Activated CD8-positive, alpha-beta T cell treated with anti-CD3 and anti-CD28 coated beads, Interleukin-2, amount 10 ng/mL, durations not matched to agents 7 days and 5 days (primary cell): ENCODE measurements around the gene KRT86. TPM values are rescaled to one million over a fixed set of nuclear protein-coding genes. Genes with fewer than 3 reads are reported as not detected.

Experiments used
- ATAC-seq: fragments of 150-1000 bp; cut with Tn5 transposase; one replicate; pipeline ENCODE4 v1.10.0; 2021; ENCODE audit warnings: moderate library complexity
- CTCF ChIA-PET: fragments of 350-600 bp; sonication (Branson Sonifier 250); formaldehyde crosslinking; loops from one replicate; lab custom pipeline; 2021; ENCODE audit warnings: antibody characterized with exemption; lab: Charles Lee
- POLR2A ChIA-PET: fragments of 350-600 bp; sonication (Branson Sonifier 250); formaldehyde crosslinking; loops from one replicate; lab custom pipeline; 2021; ENCODE audit warnings: antibody characterized with exemption; lab: Charles Lee
- DNase-seq: peaks from one replicate; pipeline ENCODE4 v3.0.0-alpha.2; 2020
- H3K27ac Mint-ChIP-seq: one replicate; pipeline ENCODE4 v1.8.0; 2021; ENCODE audit warnings: mild to moderate bottlenecking, mixed read lengths
- H3K27me3 Mint-ChIP-seq: one replicate; pipeline ENCODE4 v1.8.0; 2021; ENCODE audit warnings: low read depth, mixed read lengths
- H3K36me3 Mint-ChIP-seq: one replicate; pipeline ENCODE4 v1.8.0; 2021; ENCODE audit warnings: low read depth, mixed read lengths
- H3K4me1 Mint-ChIP-seq: one replicate; pipeline ENCODE4 v1.8.0; 2021; ENCODE audit warnings: low read depth, mixed read lengths
- H3K4me3 Mint-ChIP-seq: one replicate; pipeline ENCODE4 v1.8.0; 2021; ENCODE audit warnings: mild to moderate bottlenecking, mixed read lengths
- H3K9me3 Mint-ChIP-seq: one replicate; pipeline ENCODE4 v1.8.0; 2022; ENCODE audit warnings: mixed read lengths; ENCODE audit not compliant: insufficient read depth
- total RNA-seq, 2 experiments: library from RNA; stranded (reverse); gene quantifications; one replicate each; pipeline ENCODE4 v1.2.3, GENCODE V29; 2021

KRT86 gene
- total RNA-seq, 2 experiments from 2014 or later, result 1.1 TPM

DNA sequence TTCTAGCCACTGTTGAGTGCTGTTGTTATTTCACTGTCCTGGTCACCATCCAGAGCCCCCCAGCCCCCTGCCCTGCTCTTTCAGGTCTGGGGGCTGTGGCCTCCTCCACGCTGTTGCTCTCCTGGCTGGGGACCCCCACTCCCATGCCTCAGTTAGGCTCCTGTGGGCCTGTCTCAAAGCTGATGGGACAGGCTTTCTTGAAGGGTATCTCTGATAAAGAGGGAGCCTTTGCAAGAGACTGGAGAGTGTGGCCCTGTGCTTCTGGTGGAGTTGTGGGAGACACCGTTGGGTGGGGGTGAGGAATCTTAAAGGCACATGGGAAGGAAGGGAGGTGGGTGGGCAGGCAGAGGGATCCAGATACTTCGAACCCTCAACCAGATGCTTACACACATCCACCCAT is 12.2 kb upstream of the KRT86 start:
- CTCF ChIA-PET, result interaction anchor here (1.2 kb wide), 1 partner anchor 22 kb away, joined by 3 read pairs; no protein-coding TSS in a partner anchor
- POLR2A ChIA-PET, result no interaction called here
- Mint-ChIP-seq H3K9me3 (no peaks in the 10 kb centered on the region), H3K27me3 (peaks cover 25% of the 10 kb centered on the region), H3K4me1 (peaks cover 37% of the 10 kb centered on the region), H3K27ac (no peak overlapping the region), H3K4me3 (no peak overlapping the region), H3K36me3 (peaks cover 7% of the 10 kb centered on the region)
- DNase-seq, result no peak
- no peak for ATAC-seq

DNA sequence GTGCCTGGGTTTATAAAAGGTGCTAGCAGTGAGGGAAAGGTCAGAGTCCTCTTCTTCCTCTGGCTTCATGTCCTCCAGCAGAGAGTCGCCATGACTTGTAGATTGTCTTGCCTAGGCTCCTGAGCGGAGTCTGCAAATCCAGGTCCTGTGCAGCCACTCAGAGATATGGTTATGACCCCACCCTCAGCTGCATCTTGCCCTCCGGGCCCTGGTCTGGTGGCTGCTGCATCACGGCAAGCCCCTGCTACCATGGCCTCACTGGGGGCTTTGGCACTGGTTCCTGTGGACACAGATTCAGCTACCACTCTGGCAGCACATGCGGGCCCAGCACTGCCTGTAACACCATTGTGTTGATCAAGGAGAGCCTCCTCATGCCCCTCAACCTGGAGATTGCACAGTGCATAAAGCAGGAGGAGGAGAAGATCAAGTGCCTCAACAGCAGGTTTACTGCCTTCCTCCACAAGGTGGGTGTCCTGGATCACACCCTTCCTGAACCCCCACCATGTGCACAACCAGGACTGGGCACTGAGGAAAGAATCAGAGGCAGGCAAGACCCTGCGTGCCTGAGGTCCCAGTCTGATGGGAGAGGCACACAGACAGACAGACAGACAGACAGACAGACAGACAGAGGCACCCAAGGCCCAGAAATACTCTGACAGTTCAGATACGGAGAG is 10.5 kb upstream of the KRT86 start:
- ATAC-seq (no peak), DNase-seq (no peak)
- Mint-ChIP-seq H3K4me1 (peaks cover 42% of the 10 kb centered on the region), H3K4me3 (no peak overlapping the region), H3K36me3 (peaks cover 7% of the 10 kb centered on the region), H3K9me3 (no peaks in the 10 kb centered on the region), H3K27ac (no peak overlapping the region), H3K27me3 (peaks cover 27% of the 10 kb centered on the region)
- ChIA-PET POLR2A (no interaction called here), CTCF (interaction anchor here (0.6 to 2.7 kb wide), 4 partner anchors 8 to 64 kb away, joined by 3 to 17 read pairs (median 3); no protein-coding TSS in a partner anchor)

DNA sequence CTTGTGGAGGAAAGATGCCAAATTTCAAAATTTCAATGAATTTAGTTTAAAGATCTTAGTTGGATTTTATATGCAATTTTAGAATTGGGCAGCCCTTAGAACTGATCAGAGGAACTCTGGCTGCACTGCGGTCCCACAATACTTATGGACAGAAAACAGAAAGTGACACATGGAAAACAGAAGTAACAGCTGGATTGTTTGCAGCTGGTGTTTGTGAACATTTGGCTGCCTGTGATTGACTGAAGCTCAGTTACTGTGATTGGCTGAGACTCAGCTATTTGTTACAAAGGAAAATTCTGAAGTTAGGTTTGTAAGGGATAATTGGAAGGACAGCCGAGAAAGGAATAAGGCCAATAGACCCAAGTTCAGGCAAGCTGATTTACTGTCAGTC is 10.0 kb upstream of the KRT86 start:
- Mint-ChIP-seq H3K36me3 (peaks cover 7% of the 10 kb centered on the region), H3K27ac (no peak overlapping the region), H3K4me1 (peaks cover 38% of the 10 kb centered on the region), H3K27me3 (peaks cover 23% of the 10 kb centered on the region), H3K4me3 (no peak overlapping the region), H3K9me3 (no peaks in the 10 kb centered on the region)
- no peak for ATAC-seq
- no peak for DNase-seq
- CTCF ChIA-PET, result interaction anchor here (0.7 to 2.7 kb wide), 4 partner anchors 8 to 63 kb away, joined by 3 to 17 read pairs (median 3); no protein-coding TSS in a partner anchor
- POLR2A ChIA-PET, result no interaction called here

DNA sequence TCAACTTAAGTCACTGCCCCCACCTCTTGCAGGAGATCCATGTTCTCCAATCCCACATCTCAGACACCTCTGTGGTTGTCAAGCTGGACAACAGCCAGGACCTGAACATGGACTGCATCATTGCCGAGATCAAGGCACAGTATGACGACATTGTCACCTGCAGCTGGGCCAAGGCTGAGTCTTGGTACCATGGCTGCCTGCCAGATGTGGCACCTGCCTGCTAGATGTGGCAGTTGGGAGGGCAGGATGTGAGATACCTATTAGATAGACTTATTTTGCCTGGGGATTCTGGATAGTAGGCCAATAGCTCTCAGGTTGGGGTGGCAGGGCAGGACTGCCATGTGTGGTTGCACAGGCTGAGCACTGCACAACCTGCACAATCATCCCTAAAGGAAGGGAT is 7.9 kb upstream of the KRT86 start:
- no peak for ATAC-seq
- no peak for DNase-seq
- Mint-ChIP-seq H3K27me3 (peaks cover 30% of the 10 kb centered on the region), H3K9me3 (no peaks in the 10 kb centered on the region), H3K4me1 (peaks cover 17% of the 10 kb centered on the region), H3K4me3 (no peak overlapping the region), H3K36me3 (peaks cover 5% of the 10 kb centered on the region), H3K27ac (no peak overlapping the region)
- POLR2A ChIA-PET, result no interaction called here
- CTCF ChIA-PET, result interaction anchor here (1.0 to 1.2 kb wide), 3 partner anchors 13 to 61 kb away, joined by 3 to 4 read pairs (median 4); no protein-coding TSS in a partner anchor

DNA sequence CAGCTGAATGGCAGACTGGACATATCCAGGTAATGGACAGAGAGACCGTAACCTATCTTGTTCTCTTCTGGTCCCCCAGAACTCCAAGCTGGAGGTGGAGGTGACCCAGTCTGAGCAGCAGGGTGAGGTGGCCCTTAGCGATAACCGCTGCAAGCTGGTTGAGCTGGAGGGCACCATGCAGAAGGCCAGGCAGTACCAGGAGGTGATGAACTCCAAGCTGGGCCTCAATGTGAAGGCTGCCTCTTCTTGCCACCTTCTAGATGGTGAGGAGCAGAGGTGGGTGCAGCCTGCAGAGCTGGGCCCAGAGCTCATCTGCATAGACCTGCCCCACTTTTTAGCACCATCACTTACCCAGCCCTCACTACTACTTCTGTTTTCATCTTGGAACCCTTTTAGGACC is 7.2 kb upstream of the KRT86 start:
- Mint-ChIP-seq H3K36me3 (peaks cover 3% of the 10 kb centered on the region), H3K4me3 (no peak overlapping the region), H3K27me3 (peaks cover 29% of the 10 kb centered on the region), H3K27ac (no peak overlapping the region), H3K9me3 (no peaks in the 10 kb centered on the region), H3K4me1 (peaks cover 14% of the 10 kb centered on the region)
- POLR2A ChIA-PET, result no interaction called here
- CTCF ChIA-PET, result interaction anchor here (1.1 to 4.6 kb wide), 3 partner anchors 12 to 60 kb away, joined by 3 to 40 read pairs (median 4); no protein-coding TSS in a partner anchor
- DNase-seq (no peak), ATAC-seq (no peak)

DNA sequence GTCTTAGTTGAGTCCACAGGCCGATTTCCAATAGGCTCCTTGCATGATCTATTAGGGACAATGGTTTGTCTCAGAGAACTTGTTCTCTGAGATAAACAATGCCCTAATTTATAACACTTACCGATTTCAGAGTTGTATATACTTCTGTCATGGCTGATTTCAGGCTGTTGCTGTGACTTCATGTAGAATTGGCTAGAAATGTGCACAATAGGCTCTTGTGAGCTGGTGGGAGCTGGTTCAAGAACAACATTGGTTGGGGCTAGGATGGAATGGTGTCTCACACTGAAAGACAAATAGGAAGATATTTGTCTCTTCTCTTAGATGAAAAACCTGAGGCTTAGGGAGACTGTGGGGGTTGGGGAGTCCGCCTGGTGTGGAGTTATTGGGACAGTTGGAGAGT is 6.7 kb upstream of the KRT86 start:
- ATAC-seq, result no peak
- ChIA-PET CTCF (interaction anchor here (1.1 to 4.6 kb wide), 3 partner anchors 9 to 46 kb away, joined by 3 to 40 read pairs (median 5); no protein-coding TSS in a partner anchor), POLR2A (no interaction called here)

DNA sequence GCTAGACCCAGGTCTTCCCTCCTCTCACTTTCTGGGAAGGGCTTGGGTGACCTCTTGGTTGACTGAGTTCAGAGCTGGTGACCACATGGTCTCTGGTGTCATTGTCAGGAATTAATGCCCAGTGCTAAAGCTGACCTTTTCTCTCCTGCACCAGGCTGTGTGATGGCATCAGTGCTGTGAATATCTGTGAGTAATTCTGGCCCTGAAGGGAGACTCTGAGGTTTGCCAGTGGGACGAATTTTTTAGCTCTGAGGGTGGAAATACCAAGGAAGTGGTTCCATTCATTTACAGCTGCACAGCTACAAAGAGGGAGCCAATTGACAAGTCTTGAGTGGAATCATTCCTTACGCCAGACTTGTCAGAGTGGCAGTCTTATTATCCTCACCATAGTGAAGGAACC is 6.2 kb upstream of the KRT86 start:
- ChIA-PET CTCF (interaction anchor here (1.1 to 4.6 kb wide), 3 partner anchors 9 to 47 kb away, joined by 3 to 40 read pairs (median 5); no protein-coding TSS in a partner anchor), POLR2A (no interaction called here)
- H3K9me3 Mint-ChIP-seq, result no peaks in the 10 kb centered on the region
- H3K27ac Mint-ChIP-seq, result no peak overlapping the region
- H3K27me3 Mint-ChIP-seq, result peaks cover 32% of the 10 kb centered on the region
- ATAC-seq, result no peak
- no peak for DNase-seq
- no peaks in the 10 kb centered on the region for H3K36me3 Mint-ChIP-seq
- peaks cover 11% of the 10 kb centered on the region for H3K4me1 Mint-ChIP-seq
- H3K4me3 Mint-ChIP-seq, result no peak overlapping the region

More for the DNA sequence above, 6.7 kb upstream of the KRT86 start:
- H3K36me3 Mint-ChIP-seq, result peaks cover 2% of the 10 kb centered on the region
- peaks cover 14% of the 10 kb centered on the region for H3K4me1 Mint-ChIP-seq
- H3K4me3 Mint-ChIP-seq, result no peak overlapping the region
- H3K27me3 Mint-ChIP-seq, result peaks cover 29% of the 10 kb centered on the region
- no peak overlapping the region for H3K27ac Mint-ChIP-seq
- DNase-seq, result no peak
- no peaks in the 10 kb centered on the region for H3K9me3 Mint-ChIP-seq

DNA sequence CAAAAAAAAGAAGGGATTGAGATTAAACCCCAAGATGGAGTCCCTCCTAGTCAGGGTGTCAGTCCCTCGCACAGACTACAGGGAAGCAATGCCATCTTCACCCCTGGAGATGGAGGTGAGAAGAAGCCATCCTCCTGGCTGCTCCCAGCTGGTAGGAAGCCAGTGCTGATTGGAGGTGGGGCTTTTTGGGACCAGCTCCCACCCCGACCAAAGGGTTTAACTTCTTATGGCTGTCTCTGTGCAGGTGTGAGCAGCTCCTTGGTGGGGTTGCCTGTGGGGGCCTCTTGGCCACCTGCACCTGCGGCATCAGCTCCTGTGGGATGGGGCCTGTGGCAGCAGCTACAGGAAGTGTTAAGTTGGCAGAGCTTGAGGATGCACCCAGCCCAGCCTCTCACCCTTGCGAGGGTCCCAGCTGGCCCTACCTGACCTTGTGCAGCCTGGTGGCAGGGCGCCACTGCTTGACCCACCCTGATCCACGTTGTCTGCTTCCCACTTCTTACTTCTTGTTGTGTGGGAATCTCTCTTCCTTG is 3.8 kb upstream of the KRT86 start:
- DNase-seq (no peak), ATAC-seq (no peak)
- H3K9me3 Mint-ChIP-seq, result no peaks in the 10 kb centered on the region
- H3K27ac Mint-ChIP-seq, result no peak overlapping the region
- H3K27me3 Mint-ChIP-seq, result peaks cover 44% of the 10 kb centered on the region
- CTCF ChIA-PET, result interaction anchor here (0.9 to 4.6 kb wide), 4 partner anchors 8 to 49 kb away, joined by 3 to 40 read pairs (median 5); no protein-coding TSS in a partner anchor
- peaks cover 11% of the 10 kb centered on the region for H3K4me1 Mint-ChIP-seq
- H3K4me3 Mint-ChIP-seq, result no peak overlapping the region
- POLR2A ChIA-PET, result no interaction called here
- H3K36me3 Mint-ChIP-seq, result no peaks in the 10 kb centered on the region

DNA sequence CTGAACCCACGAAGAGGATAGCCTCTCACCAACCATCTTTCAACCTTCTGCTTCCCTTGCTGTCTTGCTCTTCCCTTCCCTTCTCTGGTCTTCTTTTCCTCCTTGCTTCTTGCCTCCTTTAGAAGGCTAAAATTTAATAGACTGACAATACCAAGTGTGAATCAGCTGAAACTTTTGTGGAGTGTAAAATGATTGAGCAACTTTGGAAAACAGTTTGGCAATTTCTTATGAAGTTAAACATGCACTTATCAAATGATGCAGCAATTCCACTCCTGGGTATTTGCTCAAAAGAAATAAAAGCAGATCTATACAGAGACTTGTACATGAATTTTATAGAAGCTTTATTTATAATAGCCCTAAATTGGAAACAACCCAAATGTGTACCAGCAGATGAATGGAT is 3.3 kb upstream of the KRT86 start:
- Mint-ChIP-seq H3K36me3 (no peaks in the 10 kb centered on the region), H3K9me3 (no peaks in the 10 kb centered on the region), H3K27ac (no peak overlapping the region), H3K4me3 (no peak overlapping the region), H3K27me3 (peaks cover 42% of the 10 kb centered on the region), H3K4me1 (peaks cover 11% of the 10 kb centered on the region)
- DNase-seq (no peak), ATAC-seq (no peak)
- ChIA-PET CTCF (interaction anchor here (1.7 to 4.6 kb wide), 2 partner anchors 8 to 50 kb away, joined by 6 to 40 read pairs; no protein-coding TSS in a partner anchor), POLR2A (no interaction called here)

DNA sequence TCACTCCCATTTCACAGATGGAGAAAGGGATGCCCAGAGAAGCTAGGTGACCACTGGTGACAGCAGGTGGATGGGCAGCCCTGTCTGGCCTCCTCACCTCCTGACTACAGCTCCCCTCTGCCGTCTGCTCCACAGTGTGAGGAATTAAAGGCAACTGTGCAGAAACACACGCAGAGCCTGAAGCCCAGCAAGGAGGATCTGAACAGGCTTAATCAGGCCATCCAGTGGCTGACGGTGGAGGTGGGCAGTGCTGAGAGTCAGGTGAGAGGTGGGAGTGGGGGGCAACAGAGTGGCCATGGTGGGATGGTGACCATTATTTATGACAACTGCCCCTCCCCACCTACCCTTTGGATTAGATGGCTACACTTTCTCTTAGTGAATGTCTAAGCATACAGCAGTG is 1.2 kb downstream of the KRT86 start:
- Mint-ChIP-seq H3K4me1 (peaks cover 21% of the 10 kb centered on the region), H3K4me3 (no peak overlapping the region), H3K27me3 (peaks cover 49% of the 10 kb centered on the region), H3K9me3 (no peaks in the 10 kb centered on the region), H3K36me3 (no peaks in the 10 kb centered on the region), H3K27ac (no peak overlapping the region)
- POLR2A ChIA-PET, result no interaction called here
- CTCF ChIA-PET, result interaction anchor here (1.0 to 7.8 kb wide), 3 partner anchors 17 to 53 kb away, joined by 3 to 89 read pairs (median 3); no protein-coding TSS in a partner anchor
- DNase-seq (no peak), ATAC-seq (no peak)

DNA sequence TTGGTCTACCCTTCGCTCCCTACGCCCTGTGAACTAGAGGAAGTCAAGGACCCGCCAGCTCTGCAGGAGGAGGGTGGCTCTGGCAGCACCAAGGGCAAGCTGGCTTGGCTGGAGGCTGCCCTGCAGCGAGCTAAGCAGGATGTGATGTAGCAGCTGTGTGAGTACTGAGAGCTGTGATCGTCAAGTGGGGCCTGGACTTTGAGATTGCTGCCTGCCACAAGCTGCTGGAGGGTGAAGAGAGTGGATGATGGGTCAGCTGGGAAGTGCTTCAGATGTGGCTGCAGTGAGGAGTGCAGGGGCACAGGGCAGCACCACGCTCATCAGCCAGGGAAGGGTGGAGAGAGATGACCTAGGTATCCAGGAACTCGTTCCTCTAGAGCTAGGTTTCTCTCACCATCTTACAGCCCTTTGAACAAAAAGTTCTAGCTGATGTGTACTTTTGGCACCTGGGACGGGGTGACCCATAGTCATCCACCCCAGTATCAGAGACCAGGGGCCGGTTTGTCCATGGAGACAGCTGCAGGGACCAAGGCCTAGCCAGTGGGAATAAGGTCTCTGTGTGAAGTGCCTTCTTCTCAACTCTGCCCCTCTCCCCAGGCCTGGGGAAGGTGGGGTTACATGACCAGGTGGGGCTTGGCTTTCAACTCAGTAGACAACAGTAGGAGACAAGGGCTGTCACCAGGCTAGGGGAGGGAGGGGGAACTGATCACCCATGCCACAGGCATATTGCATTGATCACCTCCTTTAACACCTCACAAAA is 3.2 kb downstream of the KRT86 start:
- no peak overlapping the region for H3K4me3 Mint-ChIP-seq
- no peaks in the 10 kb centered on the region for H3K36me3 Mint-ChIP-seq
- H3K9me3 Mint-ChIP-seq, result no peaks in the 10 kb centered on the region
- DNase-seq, result no peak
- ATAC-seq, result no peak
- CTCF ChIA-PET, result interaction anchor here (0.7 to 7.8 kb wide), 17 partner anchors 8 to 139 kb away, joined by 3 to 89 read pairs (median 20); no protein-coding TSS in a partner anchor
- H3K27me3 Mint-ChIP-seq, result peaks cover 46% of the 10 kb centered on the region
- H3K4me1 Mint-ChIP-seq, result peaks cover 21% of the 10 kb centered on the region
- POLR2A ChIA-PET, result interaction anchor here (1.4 kb wide), 1 partner anchor 26 kb away, joined by 3 read pairs; no protein-coding TSS in a partner anchor
- H3K27ac Mint-ChIP-seq, result peak overlapping the region; percentile 33
